SK-N-SH (cell line): ENCODE measurements around the gene CXCR3. TPM values are rescaled to one million over a fixed set of nuclear protein-coding genes. Genes with fewer than 3 reads are reported as not detected.

Experiments
- CTCF ChIA-PET: fragments of 300-600, 350-600 bp; formaldehyde crosslinking; extraction: SDS; loops from one replicate; lab custom pipeline; 2021; lab: Yijun Ruan, JAX
- POLR2A ChIA-PET: fragments of 350-600 bp; sonication (Branson Sonifier 250); formaldehyde crosslinking; extraction: SDS; loops from one replicate; lab custom pipeline; 2020; ENCODE audit warnings: antibody characterized with exemption, inconsistent platforms; lab: Yijun Ruan, JAX
- DNase-seq: peaks from one replicate; pipeline ENCODE4 v3.0.0; 2012
- H2AFZ ChIP-seq: fragments of 200-600 bp; sonication (generic); 2 replicates; pipeline ENCODE4 v1.8.1; 2016; ENCODE audit warnings: antibody characterized with exemption, mild to moderate bottlenecking, low read depth
- H3F3A ChIP-seq: fragments of 200-600 bp; sonication (generic); replicated peaks from 2 replicates; pipeline ENCODE3; 2016; ENCODE audit warnings: antibody characterized with exemption, mild to moderate bottlenecking; ENCODE audit not compliant: insufficient read depth
- H3K27ac ChIP-seq, 2 experiments: fragments of 200-500 bp in 1 of 2; fragments of 200-600 bp in 1 of 2; sonication (Bioruptor generic) in 1 of 2; sonication (generic), shearing (Covaris generic) in 1 of 2; 2 replicates each; pipeline versions ENCODE4 v1.5.1 to v1.6.1; 2014 to 2016; ENCODE audit warnings: low read depth in 2 of 2, inconsistent platforms in 1 of 2, low read length in 1 of 2, mild to moderate bottlenecking in 1 of 2, mixed read lengths in 1 of 2
- H3K27me3 ChIP-seq: fragments of 200-600 bp; sonication (generic), shearing (Covaris generic); 2 replicates; pipeline ENCODE4 v1.6.1; 2016; ENCODE audit warnings: mixed run types; ENCODE audit not compliant: insufficient read depth
- H3K36me3 ChIP-seq, 2 experiments: fragments of 200-500 bp in 1 of 2; fragments of 200-600 bp in 1 of 2; sonication (Bioruptor generic) in 1 of 2; sonication (generic) in 1 of 2; replicated peaks in 1 of 2; 2 replicates each; pipeline versions ENCODE3 to v1.5.1; 2014 to 2016; ENCODE audit warnings: low read length in 1 of 2, mild to moderate bottlenecking in 1 of 2; ENCODE audit not compliant: insufficient read depth in 2 of 2, control insufficient read depth in 1 of 2
- H3K4me1 ChIP-seq, 2 experiments: fragments of 200-500 bp in 1 of 2; fragments of 200-600 bp in 1 of 2; sonication (Bioruptor generic) in 1 of 2; sonication (generic), shearing (Covaris generic) in 1 of 2; 2 replicates each; pipeline versions ENCODE4 v1.5.1 to v1.6.1; 2014 to 2016; ENCODE audit warnings: low read depth in 1 of 2, low read length in 1 of 2, mixed run types in 1 of 2; ENCODE audit not compliant: insufficient read depth in 2 of 2, control insufficient read depth in 1 of 2
- H3K4me2 ChIP-seq: fragments of 200-600 bp; sonication (generic), shearing (Covaris generic); 2 replicates; pipeline ENCODE4 v1.6.1; 2017; ENCODE audit warnings: mixed run types
- H3K4me3 ChIP-seq, 2 experiments: fragments of 200-500 bp in 1 of 2; fragments of 200-600 bp in 1 of 2; sonication (Bioruptor generic) in 1 of 2; sonication (generic), shearing (Covaris generic) in 1 of 2; 2 replicates each; pipeline versions ENCODE4 v1.5.1 to v1.8.1; 2014 to 2016; ENCODE audit warnings: low read depth in 2 of 2, inconsistent platforms in 1 of 2, low read length in 1 of 2, mild to moderate bottlenecking in 1 of 2, mixed read lengths in 1 of 2, moderate library complexity in 1 of 2
- H3K79me2 ChIP-seq: fragments of 200-600 bp; sonication (generic); 2 replicates; pipeline ENCODE4 v1.8.1; 2017; ENCODE audit warnings: mild to moderate bottlenecking; ENCODE audit not compliant: insufficient read depth
- H3K9ac ChIP-seq: fragments of 200-600 bp; sonication (generic); 2 replicates; pipeline ENCODE4 v1.6.1; 2017; ENCODE audit warnings: mixed run types
- H3K9me2 ChIP-seq: fragments of 200-600 bp; sonication (generic); 2 replicates; pipeline ENCODE4 v1.6.1; 2017; ENCODE audit warnings: mixed run types
- H3K9me3 ChIP-seq: fragments of 200-600 bp; sonication (generic); 2 replicates; pipeline ENCODE4 v1.6.1; 2017; ENCODE audit warnings: mixed run types, mild to moderate bottlenecking, moderate library complexity
- H4K20me1 ChIP-seq: fragments of 200-600 bp; sonication (generic); 2 replicates; pipeline ENCODE4 v1.6.1; 2017; ENCODE audit warnings: mild to moderate bottlenecking, mixed run types; ENCODE audit not compliant: insufficient read depth
- EP300 ChIP-seq, 2 experiments: IDR thresholded peaks; 2 replicates each; pipeline versions ENCODE4 v1.4.0 to v1.6.1; 2012; ENCODE audit warnings: borderline replicate concordance in 1 of 2, low read depth in 1 of 2, low read length in 1 of 2
- FOXJ3 ChIP-seq: sonication (generic); formaldehyde crosslinking; IDR thresholded peaks from 2 replicates; pipeline ENCODE4 v1.5.1; 2020; ENCODE audit warnings: mild to moderate bottlenecking, missing genetic modification reagents
- GATA2 ChIP-seq: sonication (generic); formaldehyde crosslinking; IDR thresholded peaks from 2 replicates; pipeline ENCODE4 v1.5.0; 2020; ENCODE audit warnings: mild to moderate bottlenecking, missing genetic modification reagents
- NFIC ChIP-seq: IDR thresholded peaks from 2 replicates; pipeline ENCODE4 v1.4.0; 2012; ENCODE audit warnings: borderline replicate concordance
- NRF1 ChIP-seq: IDR thresholded peaks from 2 replicates; pipeline ENCODE4 v1.6.1; 2012; ENCODE audit warnings: low read depth, mild to moderate bottlenecking, low read length
- RXRA ChIP-seq: IDR thresholded peaks from 2 replicates; pipeline ENCODE4 v1.4.0; 2012; ENCODE audit warnings: low read depth, mild to moderate bottlenecking, borderline replicate concordance
- SIN3A ChIP-seq: IDR thresholded peaks from 2 replicates; pipeline ENCODE4 v1.6.1; 2012; ENCODE audit warnings: low read depth, mild to moderate bottlenecking, low read length, moderate library complexity, borderline replicate concordance
- TAF1 ChIP-seq: IDR thresholded peaks from 2 replicates; pipeline ENCODE4 v1.6.1; 2012; ENCODE audit warnings: low read depth, mild to moderate bottlenecking, low read length, moderate library complexity, borderline replicate concordance
- ZBTB33 ChIP-seq: IDR thresholded peaks from 2 replicates; pipeline ENCODE4 v1.4.0; 2012; ENCODE audit warnings: low read depth, borderline replicate concordance
- WGBS: methylation state at CpG from one replicate; pipeline ENCODE4 v1.1.6; 2017; ENCODE audit warnings: low lambda C conversion rate; 5-methylcytosine and 5-hydroxymethylcytosine counted together
- polyA plus RNA-seq, 3 experiments: library from polyadenylated mRNA; depleted of rRNA; stranded (reverse); fragments of >200 nt; gene quantifications; 2 replicates each; pipeline ENCODE4 v1.2.3, GENCODE V29; 2012
- TF ChIP-seq, protein P1 (sequence below): IDR thresholded peaks from 2 replicates; pipeline ENCODE4 v1.6.1; 2012; ENCODE audit warnings: mild to moderate bottlenecking, low read depth, low read length, moderate library complexity

The CXCR3 gene
- polyA plus RNA-seq, 1 of the 3 experiments (the other 2 are of a cell fraction) = not detected

GRCh38 chrX:71667328-71668247 lies 49.3 kb upstream of the CXCR3 start, which contains the start of gene LOC101059915 (continued):
- TF ChIP-seq, protein P1, sequence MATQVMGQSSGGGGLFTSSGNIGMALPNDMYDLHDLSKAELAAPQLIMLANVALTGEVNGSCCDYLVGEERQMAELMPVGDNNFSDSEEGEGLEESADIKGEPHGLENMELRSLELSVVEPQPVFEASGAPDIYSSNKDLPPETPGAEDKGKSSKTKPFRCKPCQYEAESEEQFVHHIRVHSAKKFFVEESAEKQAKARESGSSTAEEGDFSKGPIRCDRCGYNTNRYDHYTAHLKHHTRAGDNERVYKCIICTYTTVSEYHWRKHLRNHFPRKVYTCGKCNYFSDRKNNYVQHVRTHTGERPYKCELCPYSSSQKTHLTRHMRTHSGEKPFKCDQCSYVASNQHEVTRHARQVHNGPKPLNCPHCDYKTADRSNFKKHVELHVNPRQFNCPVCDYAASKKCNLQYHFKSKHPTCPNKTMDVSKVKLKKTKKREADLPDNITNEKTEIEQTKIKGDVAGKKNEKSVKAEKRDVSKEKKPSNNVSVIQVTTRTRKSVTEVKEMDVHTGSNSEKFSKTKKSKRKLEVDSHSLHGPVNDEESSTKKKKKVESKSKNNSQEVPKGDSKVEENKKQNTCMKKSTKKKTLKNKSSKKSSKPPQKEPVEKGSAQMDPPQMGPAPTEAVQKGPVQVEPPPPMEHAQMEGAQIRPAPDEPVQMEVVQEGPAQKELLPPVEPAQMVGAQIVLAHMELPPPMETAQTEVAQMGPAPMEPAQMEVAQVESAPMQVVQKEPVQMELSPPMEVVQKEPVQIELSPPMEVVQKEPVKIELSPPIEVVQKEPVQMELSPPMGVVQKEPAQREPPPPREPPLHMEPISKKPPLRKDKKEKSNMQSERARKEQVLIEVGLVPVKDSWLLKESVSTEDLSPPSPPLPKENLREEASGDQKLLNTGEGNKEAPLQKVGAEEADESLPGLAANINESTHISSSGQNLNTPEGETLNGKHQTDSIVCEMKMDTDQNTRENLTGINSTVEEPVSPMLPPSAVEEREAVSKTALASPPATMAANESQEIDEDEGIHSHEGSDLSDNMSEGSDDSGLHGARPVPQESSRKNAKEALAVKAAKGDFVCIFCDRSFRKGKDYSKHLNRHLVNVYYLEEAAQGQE = no peak

- POLR2A ChIA-PET = no interaction called here
These were observed 48.2 kb upstream of the CXCR3 start for GRCh38 chrX:71666240-71667223.

DNA sequence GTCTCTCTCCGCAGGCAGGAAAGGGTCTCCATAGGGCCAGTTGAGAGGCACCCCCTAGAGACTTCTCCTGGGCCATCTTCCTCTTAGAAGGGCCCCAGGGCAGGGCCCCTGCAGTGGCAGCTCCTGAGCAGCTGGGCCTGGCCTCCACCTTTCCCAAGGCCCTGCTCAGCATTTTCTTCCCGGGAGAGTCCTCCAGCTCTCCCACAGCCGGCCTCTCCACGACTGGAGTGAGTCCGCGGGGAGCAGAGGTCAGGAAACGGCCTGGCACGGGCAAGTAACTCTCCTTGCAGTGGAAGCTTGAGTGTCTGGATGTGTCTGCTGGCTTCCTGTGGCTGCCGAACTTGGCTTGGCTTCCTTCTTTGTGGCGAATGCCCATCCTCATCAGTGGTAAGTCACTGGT lies 47.4 kb upstream of the CXCR3 start:
- no peak overlapping the region for H3K9ac ChIP-seq
- TF ChIP-seq ZBTB33 (no peak), EP300 (IDR thresholded peaks at IDR 0.05; ENCODE audit: borderline replicate concordance in 1 of 2, low read depth in 1 of 2, low read length in 1 of 2) (no peak), GATA2 (CRISPR knock-in tag) (no peak), FOXJ3 (no peak), NRF1 (no peak)
- TF ChIP-seq, all 33 proteins: peak for 0
- Histone ChIP-seq H3K27ac (no peak overlapping the region), H3K4me2 (no peak overlapping the region), H3K9me3 (no peaks in the 10 kb centered on the region), H3K36me3 (no peaks in the 10 kb centered on the region), H3K4me3 (no peak overlapping the region), H3K9me2 (no peaks in the 10 kb centered on the region), H3K4me1 (no peaks in the 10 kb centered on the region), H4K20me1 (no peaks in the 10 kb centered on the region), H3F3A (no peaks in the 10 kb centered on the region), H3K27me3 (peaks cover 40% of the 10 kb centered on the region), H2AFZ (no peak overlapping the region), H3K79me2 (no peaks in the 10 kb centered on the region)
- WGBS = 37% methylated on average over 9 of the region's 10 CpGs
- POLR2A ChIA-PET = no interaction called here
- CTCF ChIA-PET = interaction anchor here (0.6 kb wide), 1 partner anchor 194 kb away, joined by 3 read pairs; no protein-coding TSS in a partner anchor
- no peak for DNase-seq

More at GRCh38 chrX:71666240-71667223, 48.2 kb upstream of the CXCR3 start:
- Histone ChIP-seq H3K4me3 (no peak overlapping the region), H3K9me3 (no peaks in the 10 kb centered on the region), H3K9ac (no peak overlapping the region), H3K9me2 (no peaks in the 10 kb centered on the region), H3K79me2 (no peaks in the 10 kb centered on the region), H3K4me1 (no peaks in the 10 kb centered on the region), H4K20me1 (no peaks in the 10 kb centered on the region), H3F3A (no peaks in the 10 kb centered on the region), H3K36me3 (no peaks in the 10 kb centered on the region), H3K27me3 (peaks cover 40% of the 10 kb centered on the region), H3K27ac (no peak overlapping the region), H3K4me2 (no peak overlapping the region), H2AFZ (no peak overlapping the region)
- CTCF ChIA-PET = interaction anchor here (2.0 kb wide), 1 partner anchor 14 kb away, joined by 6 read pairs; no protein-coding TSS in a partner anchor
- TF ChIP-seq GATA2 (CRISPR knock-in tag) = no peak
- TF ChIP-seq RXRA = no peak
- TF ChIP-seq NFIC = no peak
- TF ChIP-seq SIN3A = no peak
- TF ChIP-seq TAF1 = no peak
- no peak for DNase-seq
- 58% methylated on average over 23 of the region's 48 CpGs for WGBS
